NB4 (cell line): ENCODE results near the gene EPB41L3.

Experiments
- DNase-seq: peaks from one replicate; pipeline ENCODE4 v3.0.0; 2010; ENCODE audit warnings: low read depth
- H3K4me3 ChIP-seq: one replicate; pipeline ENCODE4 v1.5.1; 2011; ENCODE audit warnings: mild to moderate bottlenecking, low read depth, low read length, moderate library complexity
- CTCF ChIP-seq: IDR thresholded peaks from one replicate; pipeline ENCODE4 v1.5.1; 2012; ENCODE audit warnings: low read depth, low read length
- MAX ChIP-seq: IDR thresholded peaks from 2 replicates; pipeline ENCODE4 v1.6.1; 2011; ENCODE audit warnings: low read depth, low read length
- MYC ChIP-seq: IDR thresholded peaks from 2 replicates; pipeline ENCODE4 v1.6.1; 2011; ENCODE audit warnings: low read depth, low read length
- POLR2A ChIP-seq: IDR thresholded peaks from 2 replicates; pipeline ENCODE4 v1.6.1; 2011; ENCODE audit warnings: mild to moderate bottlenecking; ENCODE audit not compliant: insufficient read length; ENCODE audit errors: extremely low read depth

The EPB41L3 gene

GRCh38 chr18:5529471-5529870 is 14.3 kb downstream of the EPB41L3 start:
- no peak for DNase-seq
- TF ChIP-seq MYC (no peak), MAX (no peak), CTCF (no peak), POLR2A (no peak)
- no peak overlapping the region for H3K4me3 ChIP-seq

GRCh38 chr18:5527603-5528002 is 16.2 kb downstream of the EPB41L3 start:
- TF ChIP-seq CTCF = no peak
- no peak for TF ChIP-seq MAX
- DNase-seq = no peak
- H3K4me3 ChIP-seq = no peak overlapping the region

- no peak for DNase-seq
- no peak overlapping the region for H3K4me3 ChIP-seq
- TF ChIP-seq POLR2A (no peak), MYC (no peak), CTCF (no peak), MAX (no peak)
Observed at GRCh38 chr18:5524660-5525059, 19.1 kb downstream of the EPB41L3 start.

DNA sequence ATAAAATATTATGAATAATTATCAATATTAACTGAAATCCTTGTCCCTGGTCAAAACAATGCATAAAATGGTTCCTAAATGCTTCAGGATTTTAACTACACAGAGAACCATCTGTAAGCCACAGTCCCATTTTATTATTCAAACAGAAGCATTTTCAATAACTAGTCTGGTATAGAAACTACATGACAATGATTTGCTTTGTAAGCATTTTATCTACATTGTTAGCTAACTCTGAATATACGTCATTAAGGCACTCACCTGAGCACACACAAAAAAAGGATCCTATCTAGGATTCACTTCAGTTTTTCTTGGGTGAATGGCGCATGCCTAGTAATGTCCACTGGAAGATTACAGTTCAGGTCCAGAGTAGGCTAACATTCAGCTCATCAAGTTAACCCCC is 22.8 kb downstream of the EPB41L3 start:
- H3K4me3 ChIP-seq = no peak overlapping the region
- no peak for TF ChIP-seq MAX
- no peak for TF ChIP-seq POLR2A
- no peak for TF ChIP-seq CTCF
- no peak for TF ChIP-seq MYC
- DNase-seq = no peak

DNA sequence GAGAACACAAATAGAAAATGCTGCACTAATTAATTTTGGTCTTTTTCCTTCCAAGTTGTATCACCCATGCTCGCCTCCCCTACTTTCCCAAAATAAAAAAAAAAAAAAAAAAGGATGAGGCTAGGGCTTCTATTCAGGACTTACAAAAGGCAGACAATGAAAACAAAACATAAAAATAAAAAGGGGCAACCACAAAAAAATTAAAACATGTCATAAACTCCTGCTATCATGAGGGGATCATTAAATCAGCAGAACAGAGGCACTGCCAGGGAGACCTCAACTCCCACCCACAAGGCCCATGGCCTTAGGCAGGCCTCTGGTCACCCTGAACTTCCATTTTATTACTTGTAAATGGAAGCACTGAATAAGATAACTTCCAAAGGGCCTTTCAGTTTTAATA is 23.3 kb downstream of the EPB41L3 start:
- no peak overlapping the region for H3K4me3 ChIP-seq
- DNase-seq = no peak
- TF ChIP-seq MYC (no peak), CTCF (no peak), POLR2A (no peak), MAX (no peak)
